HepG2 (cell line): ENCODE data around the gene UBE2Q1. TPM values are rescaled to one million over a fixed set of nuclear protein-coding genes. Genes with fewer than 3 reads are reported as not detected.

ENCODE experiments used
- ATAC-seq: fragments of 200-7000 bp; cut with Tn5 transposase; 3 replicates; pipeline ENCODE4 v1.9.1; 2020; ENCODE audit warnings: mild to moderate bottlenecking, moderate library complexity
- BruUV-seq: library from RNA; stranded (reverse); fragments of 400-500 nt; replicated peaks from 2 replicates; lab custom pipeline; 2021; lab: Mats Ljungman, UMichigan
- CTCF ChIA-PET: fragments of 300-600 bp; formaldehyde crosslinking; extraction: SDS; loops from one replicate; lab custom pipeline; 2021; ENCODE audit warnings: low total read pairs, inconsistent platforms, low intra/inter-chr PET ratio; lab: Yijun Ruan, JAX
- POLR2A ChIA-PET: fragments of 350-600 bp; sonication (Branson Sonifier 250); formaldehyde crosslinking; loops from one replicate; lab custom pipeline; 2020; ENCODE audit warnings: antibody characterized with exemption, inconsistent platforms; lab: Yijun Ruan, JAX
- DNase-seq: peaks from one replicate; pipeline ENCODE4 v3.0.0-alpha.2; 2015; ENCODE audit warnings: low spot score
- FAIRE-seq: peaks from 3 replicates; lab custom pipeline; 2011; peaks lifted over from hg19 to GRCh38; lab: Jason Lieb, UNC
- H2AFZ ChIP-seq: one replicate; pipeline ENCODE4 v1.6.1; 2011; ENCODE audit warnings: low read length, inconsistent platforms
- H3K27ac ChIP-seq: fragments of 300-600 bp; 3 replicates; pipeline ENCODE4 v1.8.0; 2011; ENCODE audit warnings: mixed run types, mild to moderate bottlenecking, mixed read lengths, low read length, inconsistent platforms; ENCODE audit not compliant: insufficient read depth; ENCODE audit errors: extremely low read length
- H3K27me3 ChIP-seq, 2 experiments: fragments of 200-600 bp in 1 of 2; 2 replicates in 1 of 2; 3 replicates in 1 of 2; pipeline versions ENCODE4 v1.6.0 to v1.8.0; 2011; ENCODE audit warnings: low read length in 2 of 2, mild to moderate bottlenecking in 2 of 2, moderate library complexity in 2 of 2, inconsistent platforms in 1 of 2; ENCODE audit not compliant: insufficient read depth in 2 of 2, control insufficient read depth in 1 of 2
- H3K36me3 ChIP-seq, 2 experiments: fragments of 200-600 bp in 1 of 2; replicated peaks in 1 of 2; 2 replicates in 1 of 2; 3 replicates in 1 of 2; pipeline versions ENCODE4 v1.5.1 to v1.8.0; 2011; ENCODE audit warnings: low read length in 2 of 2, inconsistent platforms in 1 of 2; ENCODE audit not compliant: insufficient read depth in 2 of 2, control insufficient read depth in 1 of 2
- H3K4me1 ChIP-seq: 2 replicates; pipeline ENCODE4 v1.5.1; 2012; ENCODE audit warnings: low read length, inconsistent platforms; ENCODE audit not compliant: insufficient read depth
- H3K4me2 ChIP-seq: 2 replicates; pipeline ENCODE4 v1.6.0; 2011; ENCODE audit warnings: low read depth, low read length, inconsistent platforms
- H3K4me3 ChIP-seq, 3 experiments: fragments of 200-600 bp in 1 of 3; sonication (generic), shearing (Covaris generic) in 1 of 3; replicated peaks in 1 of 3; 2 replicates each; pipeline ENCODE4 v1.5.1; 2011 to 2016; ENCODE audit warnings: low read length in 3 of 3, inconsistent platforms in 2 of 3, low read depth in 2 of 3, mild to moderate bottlenecking in 2 of 3, control low read depth in 1 of 3, mixed read lengths in 1 of 3; ENCODE audit not compliant: insufficient read depth in 1 of 3
- H3K79me2 ChIP-seq: one replicate; pipeline ENCODE4 v1.6.1; 2011; ENCODE audit warnings: low read length, inconsistent platforms; ENCODE audit not compliant: insufficient read depth
- H3K9ac ChIP-seq: 2 replicates; pipeline ENCODE4 v1.6.0; 2011; ENCODE audit warnings: mild to moderate bottlenecking, low read depth, low read length, inconsistent platforms; ENCODE audit not compliant: insufficient read depth
- H3K9me3 ChIP-seq: 2 replicates; pipeline ENCODE4 v1.5.1; 2012; ENCODE audit warnings: mild to moderate bottlenecking, low read length
- H4K20me1 ChIP-seq: 2 replicates; pipeline ENCODE4 v1.6.0; 2011; ENCODE audit warnings: inconsistent platforms, mild to moderate bottlenecking, low read length, moderate library complexity; ENCODE audit not compliant: insufficient read depth
- RERE ChIP-seq: IDR thresholded peaks from 2 replicates; pipeline ENCODE4 v1.6.1; 2016; ENCODE audit warnings: low read depth, missing genetic modification reagents, missing compliant biosample characterization
- RNF219 ChIP-seq: sonication (generic); formaldehyde crosslinking; IDR thresholded peaks from 2 replicates; pipeline ENCODE4 v1.5.0; 2020; ENCODE audit warnings: mild to moderate bottlenecking, missing genetic modification reagents
- SIN3B ChIP-seq: fragments of 150-350 bp; IDR thresholded peaks from 2 replicates; pipeline ENCODE4 v1.6.1; 2014; ENCODE audit warnings: low read length
- ZKSCAN8 ChIP-seq: IDR thresholded peaks from 2 replicates; pipeline ENCODE4 v1.6.1; 2016; ENCODE audit warnings: borderline replicate concordance, missing genetic modification reagents, missing compliant biosample characterization
- ZNF326 ChIP-seq: sonication (generic); formaldehyde crosslinking; IDR thresholded peaks from 2 replicates; pipeline ENCODE4 v1.4.0; 2020; ENCODE audit warnings: missing genetic modification reagents, borderline replicate concordance
- WGBS: methylation state at CpG from one replicate; pipeline ENCODE4 v1.1.6; 2017; ENCODE audit warnings: low lambda C conversion rate; 5-methylcytosine and 5-hydroxymethylcytosine counted together
- in situ Hi-C: cut with HindIII; loops from 2 replicates; pipeline ENCODE4 v1.10.0; 2017; ENCODE audit warnings: low pct_unique_long_range_greater_than_20kb; ENCODE audit not compliant: extremely low pct_ligation_motif_present
- intact Hi-C: fragments of 100-400 bp; cut with micrococcal nuclease; formaldehyde crosslinking; loops from one replicate; pipeline ENCODE4 v1.10.0; 2022; ENCODE audit not compliant: unreplicated experiment
- polyA plus RNA-seq, 8 experiments: library from polyadenylated mRNA; depleted of rRNA in 3 of 8; stranded (reverse) in 7 of 8; unstranded in 1 of 8; fragments of >200 nt; fragmentation: Illumina TruSeq in 4 of 8; extraction: Trizol in 4 of 8; gene quantifications; 2 replicates each; pipeline versions ENCODE4 v1.2.1 to v1.2.3, GENCODE V29; 2011 to 2016; ENCODE audit warnings: low read depth in 4 of 8, missing spikeins in 1 of 8, mixed read lengths in 1 of 8; ENCODE audit not compliant: insufficient read depth in 1 of 8
- total RNA-seq, 5 experiments: library from RNA; depleted of rRNA; stranded (reverse); fragments of >200 nt; fragmentation: Illumina TruSeq; extraction: Trizol; gene quantifications; 2 replicates each; pipeline ENCODE4 v1.2.3, GENCODE V29; 2016; ENCODE audit warnings: low read depth in 1 of 5

UBE2Q1 gene
- total and polyA plus RNA-seq, 2 of the 13 experiments (the other 11 are each of a cell fraction or from before 2014, with no cell fraction given) = 11.7 to 41.7 TPM

- Histone ChIP-seq H3K36me3 (no peaks in the 10 kb centered on the region), H3K4me2 (no peak overlapping the region), H3K79me2 (no peaks in the 10 kb centered on the region), H3K9me3 (no peaks in the 10 kb centered on the region), H3K9ac (no peak overlapping the region), H2AFZ (no peak overlapping the region), H3K27ac (no peak overlapping the region), H4K20me1 (no peaks in the 10 kb centered on the region), H3K4me1 (no peaks in the 10 kb centered on the region), H3K4me3 (no peak overlapping the region), H3K27me3 (no peaks in the 10 kb centered on the region)
- TF ChIP-seq ZKSCAN8 (no peak), RERE (no peak), RNF219 (no peak), ZNF326 (CRISPR knock-in tag) (no peak), SIN3B (no peak)
- no TSS peak for BruUV-seq
- intact Hi-C loops (no loop called here), in situ Hi-C loops (no loop called here)
- FAIRE-seq = no peak
- ATAC-seq = no peak
- POLR2A ChIA-PET = no interaction called here
- 48% methylated on average over 6 of the region's 6 CpGs for WGBS
- no peak for DNase-seq
- CTCF ChIA-PET = no interaction called here
Observed at GRCh38 chr1:154527192-154527591, 31.3 kb downstream of the UBE2Q1 start.
